ENCODE results near the gene NECTIN1. TPM values are rescaled to one million over a fixed set of nuclear protein-coding genes. Genes with fewer than 3 reads are reported as not detected.

Gene NECTIN1
- total RNA-seq, 1 donor from 2014 or later = 29.9 TPM

DNA sequence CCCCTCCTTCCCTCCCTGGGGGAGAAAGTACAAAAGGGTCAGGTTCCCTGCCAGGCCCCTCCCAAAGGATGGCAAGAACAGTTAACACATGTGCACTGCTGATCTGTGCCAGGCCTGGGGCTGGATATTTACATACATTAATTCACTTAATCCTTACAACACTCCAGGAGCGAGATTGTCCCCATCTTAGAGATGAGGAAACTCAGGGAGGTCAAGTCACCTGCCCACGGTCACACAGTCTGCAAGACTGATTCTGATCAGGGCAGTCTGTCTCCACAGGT is 36.5 kb downstream of the NECTIN1 start:
- DNase-seq = no peak

DNA sequence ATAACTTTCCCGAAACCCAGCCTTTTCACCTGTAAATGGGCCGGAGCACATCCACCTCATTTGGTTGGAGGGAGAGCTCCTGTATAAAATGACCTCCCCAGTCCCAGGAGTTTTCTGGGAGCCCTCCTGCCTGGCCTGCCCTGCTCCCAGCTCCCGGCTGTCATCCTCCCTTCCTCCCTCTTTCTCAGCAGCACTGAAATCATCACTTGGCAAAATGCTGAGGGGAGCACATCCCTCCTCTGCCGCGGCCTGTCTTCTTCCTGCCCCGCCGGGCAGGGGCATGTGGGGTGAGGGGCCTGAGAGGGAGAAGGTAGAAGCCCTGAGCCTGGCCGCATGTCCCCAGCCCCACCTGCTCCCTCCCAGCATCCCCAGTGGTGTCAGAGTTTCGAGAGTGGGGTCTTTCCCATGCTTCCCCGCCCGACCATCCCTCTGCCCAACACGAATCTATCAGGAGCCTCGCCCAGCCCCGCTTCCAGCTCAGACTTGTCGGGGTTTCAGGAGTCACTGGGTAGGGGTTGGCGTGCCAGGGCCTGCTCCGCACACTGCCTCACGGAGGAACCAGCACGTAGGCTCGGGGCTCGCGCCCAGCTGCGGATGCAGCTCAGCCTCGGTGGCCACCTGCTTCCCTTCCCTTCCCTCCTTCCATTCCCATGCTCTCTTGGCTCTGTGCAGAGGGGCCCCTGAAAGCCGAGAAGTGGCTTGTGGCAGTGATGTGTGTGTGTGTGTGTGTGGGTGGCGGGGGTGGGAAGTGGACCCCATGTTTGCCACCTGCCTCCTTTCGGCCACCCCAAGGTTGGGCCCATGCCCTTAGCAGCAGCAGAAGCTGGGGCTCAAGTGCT is 37.1 kb downstream of the NECTIN1 start:
- no peak for DNase-seq

DNA sequence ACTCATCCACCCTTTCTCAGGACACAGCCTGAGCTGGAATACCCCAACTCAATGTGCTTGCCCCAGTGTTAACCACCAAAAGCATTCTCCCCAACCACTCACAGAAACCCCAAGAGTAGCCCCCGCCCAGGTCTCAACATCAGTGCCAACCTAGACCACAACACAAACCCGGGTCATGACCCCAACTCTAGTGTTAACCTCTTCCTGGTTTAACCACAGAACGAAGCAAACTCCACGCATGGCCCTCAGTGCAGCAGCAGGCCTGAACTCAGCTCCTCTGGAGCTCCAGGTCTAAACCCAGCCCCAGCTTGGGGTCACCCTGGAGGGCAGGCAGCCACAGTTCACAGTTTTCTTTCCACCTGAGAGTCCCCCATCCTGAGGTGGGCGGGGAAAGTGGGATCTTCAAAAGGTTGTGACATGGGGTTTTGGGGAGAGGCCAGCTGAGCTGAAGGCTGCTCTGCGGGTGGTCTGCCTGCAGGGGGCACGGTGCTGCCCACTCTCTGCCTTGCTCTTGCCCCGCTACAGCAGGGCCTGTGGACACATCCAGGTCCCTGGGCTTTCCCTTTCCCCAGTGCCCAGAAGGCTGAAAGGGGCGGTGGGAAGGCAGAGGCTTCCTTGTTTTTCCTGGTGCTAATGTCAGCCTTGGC is 37.9 kb downstream of the NECTIN1 start:
- DNase-seq = no peak

DNA sequence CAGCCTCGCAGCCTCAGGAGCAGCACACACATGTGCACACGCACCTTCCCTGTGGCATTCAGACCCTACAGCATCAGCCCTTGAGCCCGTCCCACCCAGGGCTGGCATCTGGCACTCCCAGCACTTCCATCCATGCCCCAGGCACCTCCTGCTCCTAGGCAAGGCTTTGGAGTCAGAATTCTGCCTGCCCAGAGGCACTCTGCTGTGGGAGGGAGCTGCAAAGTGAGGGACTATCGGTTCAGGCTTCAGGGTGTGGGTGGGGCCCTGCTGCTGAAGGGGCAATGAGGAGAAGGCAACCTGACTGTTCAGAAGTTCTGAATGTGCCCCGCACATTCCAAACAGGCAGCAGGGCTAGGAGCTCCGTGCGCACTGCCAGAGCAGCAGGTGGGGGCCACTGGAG is 39.7 kb downstream of the NECTIN1 start:
- DNase-seq = no peak

DNA sequence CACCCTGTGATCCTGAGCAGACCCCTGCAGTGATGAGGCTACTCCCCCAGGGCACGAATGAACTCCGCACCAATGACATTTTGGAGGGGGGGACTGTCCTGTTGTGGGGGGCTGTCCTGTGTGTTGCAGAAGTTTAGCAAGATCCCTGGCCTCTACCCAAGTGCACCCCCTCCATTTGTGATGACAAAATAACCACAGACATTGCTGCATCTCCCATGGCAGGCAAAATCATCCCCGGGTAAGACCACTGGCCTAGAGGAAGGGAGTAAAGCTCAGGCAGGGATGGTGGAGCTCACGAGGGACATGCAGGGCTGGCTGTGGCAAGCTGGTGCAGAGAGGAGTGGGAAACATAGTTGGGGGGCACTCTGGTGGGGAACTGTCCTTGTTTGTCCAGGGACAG is 40.6 kb downstream of the NECTIN1 start:
- no peak for DNase-seq

DNA sequence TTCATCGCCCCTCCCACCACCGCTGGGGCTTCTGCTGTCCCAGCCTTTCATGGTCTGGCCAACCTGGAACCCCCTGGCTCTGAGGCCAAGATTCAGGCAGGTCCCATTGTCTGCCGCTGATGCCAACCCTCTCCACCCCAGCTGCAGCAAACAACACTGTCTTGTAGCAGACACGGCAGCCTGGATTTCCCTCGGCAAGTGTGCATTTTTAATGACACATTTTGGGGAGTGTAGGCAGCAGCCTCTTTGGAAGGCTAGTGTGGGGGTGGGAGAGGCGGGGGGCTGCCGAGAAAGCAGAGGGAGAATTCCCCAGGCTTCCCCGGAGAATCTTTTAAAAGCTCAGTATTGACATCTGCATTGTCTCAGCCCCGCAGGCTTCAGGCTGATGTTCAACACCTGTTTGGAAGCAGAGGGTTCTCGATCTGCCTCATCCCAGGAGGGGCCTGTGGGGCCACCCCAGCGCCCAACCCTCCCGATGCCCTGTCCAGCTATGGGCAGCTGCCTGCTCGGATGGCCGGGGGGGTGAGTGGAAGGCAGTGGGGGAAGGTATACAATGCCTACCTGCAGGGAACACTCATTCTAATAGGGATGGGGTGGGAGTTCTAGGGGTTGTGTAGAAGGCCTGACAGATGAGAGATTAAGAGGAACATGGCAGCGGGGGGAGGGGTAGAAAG is 41.5 kb downstream of the NECTIN1 start:
- DNase-seq = no peak

DNA sequence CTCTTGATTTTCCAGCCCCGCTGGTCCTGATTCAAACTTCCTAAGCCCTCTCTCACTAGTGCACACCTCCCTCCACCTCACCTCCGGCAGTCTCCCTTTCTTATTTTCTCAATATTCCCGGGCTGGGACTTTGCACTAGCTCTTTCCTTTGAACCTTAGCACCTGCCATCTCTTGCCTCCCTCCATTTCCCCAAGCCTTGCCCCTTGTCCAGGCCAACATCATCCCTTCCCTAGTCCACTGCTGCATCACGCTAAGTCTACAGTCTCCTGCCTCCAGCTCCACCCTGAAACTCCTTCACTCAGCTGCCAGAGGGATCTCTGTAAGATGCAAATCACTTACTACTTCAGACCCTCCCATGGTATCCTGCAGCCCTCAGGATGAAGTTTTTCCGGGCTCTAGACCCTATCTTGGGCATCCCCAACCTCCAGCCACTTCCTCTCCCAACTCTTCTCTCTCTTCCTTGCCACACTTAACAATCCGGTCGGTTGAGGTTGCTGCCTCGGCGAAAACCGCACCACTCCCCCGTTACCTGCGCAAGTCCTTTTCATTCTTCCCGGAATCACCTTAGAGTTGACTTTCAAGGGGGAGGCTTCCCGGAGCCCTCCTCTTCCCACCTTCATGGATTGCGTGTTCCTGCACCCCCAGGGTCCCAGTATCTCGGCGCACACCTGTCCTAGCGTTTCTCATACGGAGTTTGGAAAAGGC is 42.7 kb downstream of the NECTIN1 start:
- no peak for DNase-seq

DNA sequence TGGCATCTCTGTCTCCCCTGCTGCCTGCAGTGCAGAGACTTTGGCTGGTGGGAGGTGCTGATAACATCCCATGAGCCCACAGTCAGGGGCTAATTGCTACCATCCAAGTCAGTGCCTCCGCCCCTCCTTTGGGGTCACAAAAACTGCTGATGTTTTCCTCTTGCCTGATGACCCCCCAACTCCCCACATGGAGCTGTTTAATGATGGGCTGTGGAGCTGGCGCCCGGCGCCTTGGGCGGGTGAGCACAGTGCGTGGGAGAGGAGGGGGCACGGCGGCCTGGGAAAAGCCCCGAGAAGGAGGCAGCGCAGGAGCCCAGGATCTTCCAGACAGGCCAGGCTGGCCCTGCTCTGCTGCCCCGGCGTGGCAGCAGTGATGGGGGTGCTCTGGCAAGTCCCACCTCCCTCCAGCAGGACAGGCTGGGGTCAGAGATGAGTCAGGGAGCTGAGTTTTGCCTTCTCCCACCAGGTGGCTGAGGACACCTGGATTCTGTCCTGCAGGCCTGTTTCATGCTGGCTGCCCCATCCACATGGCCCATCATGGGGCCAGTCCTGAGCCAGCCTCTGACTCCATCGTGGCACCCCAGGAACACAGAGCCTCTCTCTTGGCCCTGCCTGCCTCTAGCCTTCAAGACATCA is 43.8 kb downstream of the NECTIN1 start:
- DNase-seq = no peak

DNA sequence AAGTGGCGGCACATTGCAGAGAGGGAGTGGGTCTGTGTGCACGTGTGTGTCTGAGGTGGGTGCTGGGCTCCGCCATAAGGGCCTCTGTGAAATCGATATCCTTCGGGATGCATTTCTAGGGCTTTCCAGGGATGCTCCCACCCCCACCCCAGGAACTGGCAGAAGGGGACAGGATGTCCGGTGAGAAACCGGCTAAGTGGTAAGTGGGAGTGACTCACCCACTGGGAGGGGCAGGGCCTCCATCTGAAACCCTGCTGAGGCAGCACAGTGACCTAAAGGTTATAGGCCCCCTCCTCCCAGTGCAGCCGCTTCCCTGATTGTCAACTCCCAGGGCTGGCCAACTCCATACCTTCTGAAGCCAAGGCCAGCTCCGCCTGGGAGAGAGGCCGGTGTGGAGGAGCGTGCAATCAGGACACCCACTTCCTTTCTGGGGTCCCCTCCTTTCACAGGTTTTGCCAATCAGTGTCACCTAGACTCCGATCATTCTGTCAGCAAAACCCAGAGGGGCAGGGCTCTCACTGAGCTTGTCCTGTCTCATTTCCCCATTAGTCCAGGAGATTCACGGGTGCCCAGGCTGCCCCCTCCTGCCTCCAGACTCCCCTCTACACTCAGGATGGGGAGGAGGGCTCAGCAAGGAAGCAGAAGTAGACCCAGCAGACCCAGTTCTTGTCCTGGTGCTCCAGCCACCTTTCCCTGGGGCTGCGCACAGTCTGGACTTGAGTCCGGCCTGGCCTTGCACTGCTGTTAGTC is 44.5 kb downstream of the NECTIN1 start:
- no peak for DNase-seq

DNA sequence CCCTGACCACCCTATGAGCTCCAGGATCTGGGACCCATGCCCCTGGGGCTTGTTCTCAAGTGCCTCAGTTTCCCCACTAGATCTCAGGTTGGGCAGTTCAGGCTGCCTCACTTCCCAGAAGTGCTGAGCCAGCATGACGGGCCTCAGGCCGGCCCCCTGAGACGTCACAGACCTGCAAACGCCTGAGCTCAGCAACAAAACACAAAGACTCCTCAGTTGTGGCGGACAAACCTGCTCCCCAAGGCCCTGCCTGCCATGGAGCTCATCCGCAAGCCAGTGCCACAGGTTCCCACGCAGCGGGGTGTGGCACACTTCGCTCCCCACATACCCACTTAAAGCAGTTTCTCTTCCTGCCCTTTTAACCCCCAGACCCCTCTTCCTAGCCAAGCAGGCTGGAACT is 45.2 kb downstream of the NECTIN1 start:
- DNase-seq = no peak

DNA sequence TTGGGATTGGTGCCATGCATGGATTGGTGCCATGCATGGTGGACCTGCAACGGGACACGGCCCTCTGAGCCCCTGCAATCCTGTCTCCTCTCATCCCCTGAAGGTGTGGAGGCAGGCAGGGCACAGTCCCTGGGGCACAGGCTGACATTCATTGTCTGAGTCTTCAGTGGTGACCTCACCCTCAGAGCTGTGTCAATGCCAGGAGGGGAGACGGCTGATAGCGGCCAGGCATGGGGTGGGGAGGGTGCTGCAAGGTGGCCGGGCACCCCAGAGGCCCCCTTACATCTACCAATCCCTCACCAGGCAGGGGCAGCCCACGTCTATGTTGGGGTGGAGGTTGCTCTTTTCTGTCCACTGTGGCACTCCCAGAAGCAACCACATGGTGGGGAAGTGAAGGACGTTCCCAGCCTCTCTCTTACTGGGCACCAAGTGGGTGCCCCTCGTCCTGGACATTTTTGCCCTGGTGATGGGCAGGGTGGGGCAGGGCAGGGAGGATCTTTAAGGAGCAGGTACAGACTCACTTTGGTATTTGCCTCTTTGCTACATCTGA is 47.6 kb downstream of the NECTIN1 start:
- DNase-seq = no peak

DNA sequence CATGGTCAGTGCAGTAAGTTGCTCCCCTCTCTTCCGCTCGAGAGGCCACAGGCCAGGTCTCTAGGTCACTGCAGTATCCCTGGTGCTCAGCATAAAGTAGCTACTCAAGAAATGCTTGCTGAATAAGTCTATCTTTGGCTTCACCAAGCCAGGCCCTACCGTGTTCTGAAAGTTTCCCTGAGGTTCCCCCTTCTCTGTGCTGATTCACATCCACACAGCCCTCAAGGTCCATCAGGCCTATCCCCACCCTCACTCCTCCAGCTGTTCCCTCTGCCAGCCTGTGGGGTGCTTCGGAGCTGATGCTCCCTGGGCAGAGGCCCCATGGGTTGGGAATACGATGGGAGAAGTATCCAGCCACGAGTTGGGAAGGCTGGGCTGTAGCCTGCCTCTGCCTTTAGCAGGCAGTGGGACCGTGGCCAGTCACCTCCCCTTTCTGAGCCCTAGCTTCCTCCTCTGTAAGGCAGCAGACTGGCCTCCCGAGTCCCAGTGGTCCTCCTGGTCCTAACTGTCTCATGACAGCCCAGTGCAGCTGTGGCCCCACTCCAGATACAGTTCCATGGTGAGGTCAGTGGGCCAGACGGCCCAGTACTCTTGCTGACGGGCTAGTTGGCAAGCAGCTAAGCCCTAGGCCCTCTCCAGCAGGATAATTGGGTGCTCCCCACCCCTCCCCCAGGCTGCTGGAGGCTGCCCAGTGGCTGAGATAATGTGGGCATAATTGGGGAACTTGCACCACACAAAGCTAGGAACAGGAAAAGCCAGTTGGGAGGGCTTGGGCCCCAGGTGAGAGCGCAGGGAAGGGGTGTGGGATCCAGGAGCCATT is 48.2 kb downstream of the NECTIN1 start:
- peak; percentile 42 for DNase-seq

DNA sequence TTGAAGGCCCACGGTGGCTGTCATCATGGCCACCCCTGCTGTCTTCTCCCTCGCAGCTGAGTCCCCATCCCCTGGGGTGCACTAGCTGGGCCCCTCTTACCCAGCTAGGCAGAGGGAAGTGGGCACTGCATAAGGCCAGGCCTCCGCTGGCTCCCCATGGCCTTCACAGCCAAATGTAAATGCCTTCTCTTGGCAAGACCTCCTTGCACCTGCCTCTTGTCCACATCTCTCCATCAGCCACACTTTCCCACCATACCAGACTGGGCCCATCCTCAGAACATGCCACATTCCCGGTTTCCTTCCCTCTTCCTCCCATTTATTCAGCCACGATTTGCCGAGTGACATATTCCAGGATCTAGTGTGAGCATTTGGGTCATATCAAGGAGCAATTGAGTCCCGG is 49.7 kb downstream of the NECTIN1 start:
- DNase-seq = no peak

DNA sequence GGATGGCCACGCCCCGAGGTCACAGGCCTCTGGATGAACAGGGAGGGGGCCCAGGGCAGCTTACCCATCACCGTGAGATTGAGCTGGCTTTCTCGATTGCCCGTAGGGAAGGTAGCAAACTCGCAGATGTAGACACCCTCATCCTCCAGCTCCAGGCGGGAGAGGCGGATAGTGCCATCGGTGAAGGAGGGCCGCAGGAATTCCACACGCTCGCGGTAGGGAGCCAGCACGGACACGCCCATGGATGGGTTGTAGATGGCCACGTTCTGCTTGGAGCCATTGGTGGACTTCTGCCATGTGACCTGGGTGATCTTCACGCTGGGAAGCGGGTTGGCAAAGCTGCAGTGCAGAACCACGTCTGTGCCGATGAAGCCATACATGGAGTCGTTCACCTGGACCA is 50.6 kb downstream of the NECTIN1 start:
- no peak for DNase-seq

DNA sequence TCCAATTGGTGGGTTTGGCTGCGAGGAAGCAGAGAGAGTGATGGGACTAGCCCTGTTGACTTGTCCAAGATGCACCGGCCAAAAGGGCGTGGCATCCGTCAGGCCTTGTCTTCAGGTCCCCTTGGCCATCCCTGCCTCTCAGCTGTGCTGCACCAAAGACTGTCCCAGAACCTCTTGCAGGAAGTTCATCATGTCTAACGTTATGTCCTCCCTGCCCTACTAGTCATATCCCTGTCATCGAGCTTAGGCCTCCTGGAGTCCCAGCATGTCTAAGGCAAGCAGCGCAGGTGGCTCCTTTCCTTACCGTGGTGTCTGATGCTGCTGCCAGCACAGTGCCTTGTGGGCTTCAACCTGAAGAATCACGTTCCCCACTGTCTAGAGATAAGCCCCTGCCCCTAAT is 51.2 kb downstream of the NECTIN1 start:
- DNase-seq = no peak

DNA sequence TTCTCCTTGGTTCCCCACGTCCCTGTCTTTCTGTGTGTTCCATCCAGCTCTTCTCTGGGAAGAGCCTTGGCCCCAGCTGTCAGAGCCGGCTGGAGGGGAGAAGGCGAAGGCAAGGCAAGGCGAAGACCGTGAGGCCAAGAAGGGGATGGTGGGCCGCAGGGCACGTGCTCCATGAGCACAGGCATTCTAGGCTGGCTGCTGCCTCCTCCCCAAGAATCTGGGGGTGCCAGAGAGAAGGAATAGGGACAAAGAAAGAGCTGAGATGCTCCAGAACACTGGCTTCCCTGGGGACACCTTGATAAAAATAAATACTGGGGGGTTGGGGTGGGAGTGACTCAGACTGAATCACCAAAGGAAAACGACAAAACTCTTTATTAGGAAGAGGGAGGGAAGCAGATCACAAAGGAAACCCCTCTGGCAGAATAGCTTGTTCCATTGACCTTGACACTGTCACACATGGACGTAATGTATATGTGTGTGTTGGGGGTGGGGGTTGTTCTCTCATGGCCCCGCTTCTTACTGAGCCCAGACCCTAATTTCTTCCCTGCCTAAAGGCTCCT is 52.5 kb downstream of the NECTIN1 start:
- no peak for DNase-seq

DNA sequence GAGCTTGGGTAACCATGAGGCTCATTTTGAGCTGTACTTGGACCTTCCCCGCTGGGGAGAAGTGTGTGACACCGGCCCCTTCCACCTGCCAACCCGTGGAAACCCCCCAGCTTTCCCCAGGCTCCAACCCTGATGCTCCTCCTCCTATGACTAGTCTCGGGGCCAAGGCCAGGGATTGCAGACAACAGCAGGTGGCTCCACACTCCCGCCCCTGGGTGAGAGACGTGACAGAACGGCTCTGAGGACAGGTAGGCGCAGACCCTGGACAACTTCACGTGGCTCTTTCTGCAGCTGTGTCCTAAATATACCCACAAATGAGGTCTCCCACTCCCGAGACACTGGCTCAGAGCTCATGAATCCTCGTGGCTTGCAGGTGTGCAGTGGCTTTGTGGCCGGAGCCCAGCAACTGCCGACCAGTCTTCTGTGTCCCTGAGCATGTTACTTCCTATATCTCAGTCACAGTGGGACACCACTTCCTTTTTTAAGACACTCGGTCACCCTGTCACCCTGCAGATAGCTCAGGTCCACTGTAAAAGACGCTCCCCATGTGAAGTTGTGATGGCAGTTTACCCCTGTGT is 55.2 kb downstream of the NECTIN1 start:
- no peak for DNase-seq

DNA sequence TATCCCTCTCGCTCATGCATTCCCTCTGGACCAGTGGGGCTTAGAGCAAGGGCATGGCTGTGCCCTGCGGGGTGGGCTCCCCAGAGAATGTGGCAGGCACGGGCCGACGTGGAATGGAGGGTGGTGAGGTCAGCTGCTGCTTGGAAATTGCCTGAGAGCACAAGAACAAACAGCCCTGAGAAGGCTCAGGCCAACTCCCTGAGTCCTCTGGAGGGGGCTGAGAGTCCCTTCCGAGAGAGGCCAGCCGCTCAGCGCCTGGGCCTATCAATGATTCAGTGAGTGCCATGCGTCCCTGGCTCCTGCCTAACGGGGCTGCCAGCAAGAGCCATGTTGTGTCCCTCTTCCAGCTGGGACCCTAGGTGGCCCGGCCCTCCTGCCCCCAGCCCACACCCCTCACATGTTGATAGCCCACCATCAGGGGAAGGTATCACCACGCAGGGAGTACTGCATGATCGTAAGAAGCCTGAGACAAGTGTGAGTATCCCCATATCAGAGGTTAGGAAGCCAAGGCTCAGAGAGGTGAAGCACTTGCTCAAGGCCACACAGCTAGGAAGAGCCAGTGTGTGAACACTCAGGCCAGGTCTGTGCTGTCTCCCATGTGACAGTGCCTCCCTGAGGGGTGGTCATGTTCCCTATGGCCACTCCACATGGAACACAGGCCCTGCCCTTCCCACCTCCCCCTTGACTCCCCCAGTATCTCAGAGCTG is 55.8 kb downstream of the NECTIN1 start:
- DNase-seq = no peak

DNA sequence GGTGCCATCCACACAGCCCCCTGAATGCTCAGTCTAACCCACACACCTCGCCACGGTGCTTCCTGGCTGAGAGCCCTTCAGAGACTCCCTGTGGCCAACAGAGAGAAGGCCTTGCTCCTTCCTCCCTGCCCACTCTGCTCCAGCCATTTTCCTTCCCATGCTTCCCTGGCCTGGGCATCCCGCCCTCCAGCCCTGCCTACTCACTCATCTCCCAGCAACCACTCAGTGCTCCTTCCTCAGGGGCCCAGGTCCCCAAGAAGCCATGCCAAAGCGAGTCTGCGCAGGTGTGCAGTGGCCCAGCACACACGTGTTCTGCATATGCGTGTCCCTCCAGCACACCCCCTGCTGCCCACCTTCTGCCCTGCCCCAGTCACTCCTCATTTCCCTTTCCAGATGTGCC is 56.4 kb downstream of the NECTIN1 start:
- DNase-seq = no peak

All from skin of body (tissue), 2 donors.